Skin of body (tissue), 2 donors: ENCODE results near the gene ITGB5. TPM values are rescaled to one million over a fixed set of nuclear protein-coding genes. Genes with fewer than 3 reads are reported as not detected.

Experiments used
- DNase-seq: peaks from one replicate; lab custom pipeline; 2025; lab: John Stamatoyannopoulos, UW
- total RNA-seq: library from RNA; depleted of rRNA; stranded (reverse); fragments of >200 nt; gene quantifications from one replicate; pipeline ENCODE4 v1.2.3, GENCODE V29; 2014

ITGB5 gene, protein sequence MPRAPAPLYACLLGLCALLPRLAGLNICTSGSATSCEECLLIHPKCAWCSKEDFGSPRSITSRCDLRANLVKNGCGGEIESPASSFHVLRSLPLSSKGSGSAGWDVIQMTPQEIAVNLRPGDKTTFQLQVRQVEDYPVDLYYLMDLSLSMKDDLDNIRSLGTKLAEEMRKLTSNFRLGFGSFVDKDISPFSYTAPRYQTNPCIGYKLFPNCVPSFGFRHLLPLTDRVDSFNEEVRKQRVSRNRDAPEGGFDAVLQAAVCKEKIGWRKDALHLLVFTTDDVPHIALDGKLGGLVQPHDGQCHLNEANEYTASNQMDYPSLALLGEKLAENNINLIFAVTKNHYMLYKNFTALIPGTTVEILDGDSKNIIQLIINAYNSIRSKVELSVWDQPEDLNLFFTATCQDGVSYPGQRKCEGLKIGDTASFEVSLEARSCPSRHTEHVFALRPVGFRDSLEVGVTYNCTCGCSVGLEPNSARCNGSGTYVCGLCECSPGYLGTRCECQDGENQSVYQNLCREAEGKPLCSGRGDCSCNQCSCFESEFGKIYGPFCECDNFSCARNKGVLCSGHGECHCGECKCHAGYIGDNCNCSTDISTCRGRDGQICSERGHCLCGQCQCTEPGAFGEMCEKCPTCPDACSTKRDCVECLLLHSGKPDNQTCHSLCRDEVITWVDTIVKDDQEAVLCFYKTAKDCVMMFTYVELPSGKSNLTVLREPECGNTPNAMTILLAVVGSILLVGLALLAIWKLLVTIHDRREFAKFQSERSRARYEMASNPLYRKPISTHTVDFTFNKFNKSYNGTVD
- total RNA-seq = 74.8 TPM

DNA sequence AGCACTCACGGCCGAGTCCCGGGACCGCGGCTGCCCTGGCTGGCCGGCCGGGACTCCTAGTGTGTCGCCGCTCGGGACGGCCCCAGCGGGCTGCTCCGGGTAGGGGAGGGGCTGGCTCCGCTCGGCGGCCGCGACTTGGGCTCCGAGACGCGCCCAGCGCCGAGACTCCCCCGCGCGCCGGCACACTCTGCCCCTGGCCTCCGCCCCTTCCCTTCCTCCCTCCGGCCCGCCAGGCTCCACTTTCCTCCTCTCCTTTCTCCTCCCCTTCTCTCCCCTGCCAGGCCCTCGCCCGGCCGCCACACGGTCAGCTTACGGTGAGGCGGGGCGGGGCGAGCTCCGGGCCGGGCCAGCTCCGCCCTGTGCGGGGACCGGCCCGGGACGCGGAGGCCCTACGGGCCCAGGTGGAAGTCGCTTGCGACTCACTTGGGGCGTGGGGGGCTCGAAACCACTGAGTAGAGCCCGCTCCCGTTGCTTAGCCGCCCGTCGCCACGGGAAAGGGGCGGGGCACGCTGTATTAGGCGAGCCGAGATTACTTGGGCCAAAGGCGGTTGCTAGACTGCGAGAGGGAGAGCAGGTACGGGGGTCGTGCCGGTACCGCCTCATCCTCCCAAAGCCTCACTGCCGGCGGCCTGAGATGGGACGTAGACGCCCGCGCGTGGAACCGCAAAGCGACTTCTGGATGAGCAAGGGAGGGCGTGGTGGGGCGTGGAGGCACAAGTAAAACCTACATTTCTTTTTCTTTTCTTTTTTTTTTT, at the start of gene ITGB5:
Gene ITGB5, minus strand, starts transcription at position 189 of the 755 bp plus-strand sequence. CDS start 365 bp downstream, outside the sequence.
- peak; percentile 30 for DNase-seq

DNA sequence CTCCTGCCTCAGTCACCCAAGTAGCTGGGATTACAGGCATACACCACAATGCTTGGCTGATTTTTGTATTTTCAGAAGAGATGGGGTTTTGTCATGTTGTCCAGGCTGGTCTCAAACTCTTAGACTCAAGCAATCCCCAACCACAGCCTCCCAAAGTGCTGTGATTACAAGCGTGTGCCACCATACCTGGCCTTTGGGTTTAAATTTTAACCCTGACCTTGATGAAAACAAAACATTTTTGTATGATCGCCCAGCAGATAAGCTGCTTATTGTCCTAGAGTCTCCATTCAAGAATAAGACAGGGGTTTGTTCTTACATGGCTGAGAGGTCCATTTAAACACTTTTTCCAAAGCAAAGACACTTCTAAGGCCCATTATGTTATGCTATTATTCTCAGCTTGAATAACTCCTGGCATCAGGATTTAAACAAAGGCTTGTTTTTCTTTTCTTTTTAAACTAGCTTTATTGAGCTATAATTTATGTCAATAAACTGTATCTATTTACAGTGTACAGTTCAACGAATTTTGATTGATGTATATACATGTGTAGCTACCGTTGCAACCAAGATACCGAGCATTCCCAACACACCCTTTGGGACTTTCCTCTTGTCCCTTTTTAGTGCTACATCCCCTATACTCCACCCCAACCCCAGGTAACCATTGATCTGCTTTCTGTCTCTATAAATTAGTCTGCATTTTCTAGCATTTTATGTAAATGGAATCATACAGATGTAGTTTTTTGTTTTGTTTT, 48.8 kb upstream of the ITGB5 start:
- no peak for DNase-seq

DNA sequence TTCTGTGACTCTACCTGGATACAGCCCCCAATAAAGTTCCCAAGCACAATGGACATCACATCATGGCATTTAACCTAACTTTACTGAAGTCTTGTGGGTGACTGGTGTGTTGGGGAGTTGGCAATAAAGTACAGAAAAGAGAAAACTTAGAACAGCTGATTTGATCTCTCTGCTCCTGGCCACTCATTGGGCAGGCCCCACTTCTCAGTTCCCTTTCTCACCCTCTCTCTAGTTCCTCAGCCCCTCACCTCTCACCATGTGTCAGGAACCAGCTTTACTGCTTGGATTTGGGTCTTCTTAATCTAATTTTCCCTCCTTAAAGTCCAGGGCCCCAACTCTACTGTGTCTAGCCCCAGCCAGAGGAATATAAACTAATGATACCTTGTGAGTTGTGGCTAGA, 48.1 kb upstream of the ITGB5 start:
- no peak for DNase-seq

DNA sequence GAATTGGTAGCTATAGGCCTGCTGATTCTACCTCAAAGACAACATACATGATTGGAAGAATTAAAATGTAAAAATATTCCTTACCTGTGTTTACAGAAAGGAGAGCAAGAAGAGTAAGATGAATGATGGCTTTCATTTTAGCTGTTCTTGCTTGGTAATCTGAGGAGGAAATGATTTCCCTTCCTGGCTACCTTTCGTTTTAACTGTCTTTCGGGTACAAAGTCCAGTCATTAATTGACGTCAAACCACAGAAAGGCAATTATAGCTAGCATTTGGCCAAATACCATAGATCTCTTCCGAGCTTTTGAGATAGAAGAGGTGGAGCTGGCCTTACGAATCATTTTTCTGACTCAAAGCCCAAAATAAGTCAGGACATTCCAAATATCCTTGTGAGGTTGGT, 47.4 kb upstream of the ITGB5 start, which contains the start of gene MUC13:
Gene MUC13, minus strand, starts transcription at position 175 of the 400 bp plus-strand sequence. Its CDS starts 39 bp downstream, at position 136.
- DNase-seq = no peak

DNA sequence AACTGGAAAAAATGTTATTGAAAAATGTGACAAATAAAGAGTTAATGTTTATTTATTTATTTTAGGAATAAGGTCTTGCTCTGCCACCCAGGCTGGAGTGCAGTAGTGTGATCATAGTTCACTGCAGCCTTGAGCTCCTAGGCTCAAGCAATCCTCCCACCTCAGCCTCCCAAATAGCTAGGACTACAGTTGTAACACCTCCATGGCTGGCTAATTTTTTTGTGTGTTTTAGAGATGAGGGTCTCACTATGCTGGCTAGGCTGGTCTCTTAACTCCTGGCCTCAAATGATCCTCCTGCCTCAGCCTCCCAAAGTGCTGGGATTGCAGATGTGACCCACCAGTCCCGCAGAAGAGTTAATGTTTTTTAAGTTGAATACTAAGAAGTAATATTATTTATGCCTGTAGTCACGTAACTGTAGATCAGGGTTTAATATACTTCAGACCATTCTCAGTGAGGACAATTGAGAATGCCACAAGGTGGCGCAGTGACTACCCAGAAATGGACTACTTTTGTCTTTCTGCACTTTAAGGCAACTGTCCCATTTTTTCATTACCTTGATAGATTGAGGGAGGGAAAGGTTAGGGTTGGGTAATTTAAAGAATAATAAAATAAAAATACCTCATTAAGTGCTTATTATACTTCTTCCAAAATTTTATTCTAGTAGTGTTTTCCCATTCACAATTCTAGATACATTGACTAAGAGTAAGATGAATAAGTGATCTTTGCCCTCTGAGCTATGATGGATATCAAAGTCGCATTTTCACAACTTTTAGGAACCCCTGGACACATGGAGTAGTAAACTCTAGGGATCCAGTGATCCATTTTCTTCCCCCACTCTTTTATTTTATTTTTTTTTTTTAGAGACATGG, 41.4 kb upstream of the ITGB5 start:
- no peak for DNase-seq

DNA sequence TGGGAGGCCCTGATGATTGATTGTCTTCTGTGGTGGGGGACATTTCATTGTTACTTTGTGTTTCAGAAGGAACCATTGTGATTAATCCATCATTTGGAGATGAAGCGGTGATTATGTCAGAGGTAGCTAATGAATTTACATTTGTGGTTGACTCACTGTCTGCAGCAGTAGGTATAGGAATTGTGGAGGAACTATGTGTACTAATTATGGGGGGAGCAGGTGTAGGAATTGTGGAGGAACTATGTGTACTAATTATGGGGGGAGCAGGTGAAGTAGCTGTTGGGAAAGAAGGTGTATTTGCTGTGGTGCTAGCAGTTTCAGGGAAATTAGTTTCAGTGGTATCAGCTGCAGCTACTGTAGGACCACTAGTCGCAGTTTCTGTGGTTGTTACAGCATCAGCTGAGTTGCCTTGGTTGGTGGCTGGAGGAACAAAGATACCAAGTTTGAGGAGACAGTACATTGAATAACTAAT, 40.4 kb upstream of the ITGB5 start:
- no peak for DNase-seq

DNA sequence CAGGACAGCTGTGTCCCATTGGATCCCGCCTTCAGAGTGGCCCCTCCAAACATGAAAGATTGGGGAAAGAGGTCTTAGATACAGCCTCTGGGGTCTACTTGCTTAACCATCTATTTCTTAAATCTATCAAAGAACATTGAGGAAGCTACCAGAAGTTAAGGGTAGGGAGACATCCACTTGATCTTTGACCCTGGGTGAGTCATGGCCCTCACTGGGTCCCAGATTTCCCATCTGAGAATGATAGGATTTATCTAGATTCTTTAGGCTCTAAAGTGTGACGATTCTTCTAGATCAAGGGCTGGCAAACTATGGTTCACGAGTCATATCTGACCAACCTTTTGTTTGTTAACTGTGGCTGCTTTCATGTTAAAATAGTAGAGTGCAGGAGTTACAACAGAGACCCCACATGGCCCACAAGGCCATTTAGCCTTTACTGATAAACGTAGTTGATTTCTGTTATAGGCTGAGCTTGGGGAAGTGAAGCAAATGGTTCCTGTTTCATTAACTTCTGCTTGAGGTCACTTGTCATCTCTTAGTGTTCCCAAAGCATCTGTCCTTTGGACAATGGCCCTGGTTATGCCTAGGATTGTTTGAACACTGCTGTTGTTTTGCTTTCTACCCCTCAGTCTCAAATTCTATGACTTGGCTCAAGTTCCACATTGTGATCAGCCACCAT, 39.4 kb upstream of the ITGB5 start:
- no peak for DNase-seq

DNA sequence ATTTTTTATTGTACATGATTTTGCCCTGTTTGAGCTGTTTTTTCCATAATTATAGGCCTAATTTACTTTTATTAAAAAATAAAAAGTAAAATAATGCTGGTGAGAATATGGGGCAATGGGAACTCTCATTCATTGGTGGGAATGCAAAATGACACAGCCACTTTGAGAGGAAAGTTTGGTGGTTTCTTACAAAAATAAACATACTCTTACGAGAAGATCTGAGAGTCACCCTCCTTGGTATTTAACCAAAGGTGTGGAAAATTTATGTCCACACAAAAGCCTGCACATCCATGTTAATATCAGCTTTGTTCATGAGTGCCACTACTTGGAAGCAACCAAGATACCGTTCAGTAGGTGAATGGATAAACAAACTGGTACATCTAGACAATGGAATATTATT, 37.6 kb upstream of the ITGB5 start:
- DNase-seq = no peak

DNA sequence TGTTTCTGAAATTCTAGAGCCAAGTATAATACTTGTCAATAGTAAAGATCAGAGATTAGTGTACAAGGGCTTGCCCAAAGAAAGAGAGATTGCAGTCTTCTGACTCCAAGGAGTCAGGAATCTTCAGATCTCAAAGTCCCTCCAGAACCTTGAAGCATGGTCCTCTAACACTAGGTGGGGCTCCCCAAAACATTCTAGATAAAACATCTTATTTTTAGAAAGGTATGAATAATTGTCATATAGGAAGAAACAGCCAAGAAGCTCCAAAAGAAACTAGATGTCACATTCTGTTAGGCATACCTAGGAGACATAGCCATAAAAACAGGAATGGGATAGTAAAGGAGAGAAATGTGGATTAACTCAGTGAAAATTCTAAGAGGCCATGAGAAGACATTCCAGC, 36.7 kb upstream of the ITGB5 start:
- DNase-seq = no peak

DNA sequence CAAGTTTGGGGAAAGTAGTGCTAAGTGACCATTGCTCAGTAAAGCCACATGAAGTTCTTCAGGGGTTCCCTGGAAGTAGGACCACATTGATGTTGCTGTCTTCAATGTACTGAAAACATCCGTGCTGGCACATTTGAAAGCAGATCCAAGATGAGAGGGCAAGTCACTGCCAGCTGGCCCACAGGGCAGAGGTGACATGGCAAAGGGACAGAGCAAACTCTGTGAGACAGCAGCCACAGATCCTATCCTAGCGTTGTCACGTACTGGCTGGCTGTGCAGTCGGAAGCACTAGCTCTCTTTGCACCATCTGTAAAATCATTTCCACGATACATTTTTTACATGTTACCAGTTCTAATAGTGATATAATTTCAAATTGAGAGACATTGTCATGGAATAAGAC, 33.6 kb upstream of the ITGB5 start:
- DNase-seq = no peak

DNA sequence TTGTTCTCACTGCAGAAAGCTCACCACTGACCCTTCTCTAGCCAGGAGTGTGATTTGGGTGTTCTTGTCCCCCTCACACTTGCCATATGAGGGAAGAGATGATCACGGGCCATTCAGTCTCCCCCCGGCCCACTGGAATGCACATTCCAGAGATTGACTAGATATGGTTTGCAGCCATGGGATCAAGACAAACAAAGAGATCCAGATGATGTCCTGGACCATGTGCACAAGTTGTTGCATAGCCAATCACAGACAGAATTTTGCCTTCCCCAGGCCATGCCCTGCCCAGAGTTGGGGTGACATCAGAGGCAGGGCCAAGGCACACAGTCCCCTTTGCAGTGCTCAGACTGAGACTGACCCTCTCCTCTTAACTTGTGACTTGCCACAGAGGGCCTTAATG, 32.6 kb upstream of the ITGB5 start:
- no peak for DNase-seq

DNA sequence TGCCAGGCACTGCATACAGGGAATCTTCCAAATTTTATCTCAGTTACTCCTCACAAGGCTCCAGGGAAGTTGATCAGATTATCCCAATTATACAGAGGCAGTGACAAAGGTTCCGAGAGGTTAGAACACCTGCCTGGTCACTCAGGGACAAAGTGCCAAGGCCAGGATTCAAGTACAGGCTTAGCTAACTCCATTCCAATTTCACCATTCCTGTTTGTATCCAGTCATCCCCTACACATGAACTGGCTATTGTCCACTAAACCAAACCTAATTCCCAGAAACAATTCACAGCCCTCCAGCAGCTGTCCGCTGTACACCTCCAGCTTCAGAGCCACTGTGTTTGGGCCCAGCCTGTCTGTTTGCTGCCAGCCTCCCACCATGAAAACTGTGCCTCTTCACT, 31.4 kb upstream of the ITGB5 start:
- DNase-seq = no peak

DNA sequence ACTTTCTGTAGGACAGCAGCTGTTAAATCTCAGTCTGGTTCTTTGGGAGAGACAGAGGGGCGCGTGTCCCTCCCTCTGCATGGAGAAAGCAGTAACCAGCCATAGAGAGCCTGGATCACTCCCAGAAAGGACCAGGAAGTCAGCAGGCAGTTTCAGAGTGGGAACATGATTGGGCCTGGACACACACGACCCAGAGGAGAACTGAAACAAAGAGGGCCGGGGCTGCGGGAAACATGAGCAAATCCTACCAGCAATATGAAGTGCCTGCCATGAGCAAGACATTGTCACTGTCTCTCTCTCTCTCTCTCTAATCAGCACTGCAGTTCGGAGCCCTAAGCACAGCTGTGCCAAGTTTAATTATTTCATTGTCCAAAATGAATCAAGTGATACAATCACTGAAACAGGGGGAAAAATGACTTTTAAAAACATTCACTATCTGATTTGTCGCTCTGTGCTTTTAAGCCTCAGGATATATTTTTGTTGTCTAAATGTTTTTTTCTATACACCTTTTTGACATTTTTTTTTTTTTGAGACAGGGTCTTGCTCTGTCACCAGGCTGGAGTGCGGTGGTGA, 29.8 kb upstream of the ITGB5 start:
- no peak for DNase-seq

DNA sequence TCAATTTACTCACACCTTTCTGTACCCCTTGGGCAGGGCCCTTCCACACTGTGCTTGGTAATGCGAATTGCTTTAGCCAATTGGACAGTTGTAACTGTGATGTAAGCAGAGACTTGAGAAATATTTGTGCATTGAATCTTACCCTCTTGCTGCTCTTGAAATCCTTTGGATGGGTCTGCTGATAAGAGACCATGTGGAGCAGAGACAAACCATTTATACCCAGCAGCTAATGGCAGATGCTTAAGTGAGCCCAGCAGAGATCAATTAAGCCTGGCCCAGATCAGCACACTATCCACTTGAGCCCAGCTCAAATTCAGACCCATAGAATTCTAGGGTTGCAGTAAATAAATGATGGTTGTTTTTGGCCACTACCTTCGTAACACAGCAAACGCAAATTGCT, 28.1 kb upstream of the ITGB5 start:
- DNase-seq = no peak

DNA sequence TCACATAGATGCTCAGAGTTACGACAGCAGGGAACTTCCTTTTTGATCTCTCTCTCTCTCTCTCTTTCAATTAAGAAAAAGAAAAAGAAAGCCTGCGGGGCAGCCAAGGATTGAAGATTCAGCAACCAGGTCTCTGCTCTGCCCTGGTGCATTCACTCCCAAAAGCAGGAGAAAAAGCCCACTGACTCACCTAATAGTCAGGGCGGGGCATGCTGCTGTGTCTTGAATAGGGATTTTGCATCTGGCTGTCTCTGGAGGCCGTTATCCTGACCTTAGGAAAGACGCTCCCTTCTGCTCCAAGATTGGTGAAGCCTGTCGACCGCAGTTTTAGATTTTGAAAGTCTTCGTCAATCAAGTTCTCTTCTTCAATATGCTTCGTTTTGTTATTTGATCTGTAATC, 20.8 kb upstream of the ITGB5 start:
- DNase-seq = no peak

DNA sequence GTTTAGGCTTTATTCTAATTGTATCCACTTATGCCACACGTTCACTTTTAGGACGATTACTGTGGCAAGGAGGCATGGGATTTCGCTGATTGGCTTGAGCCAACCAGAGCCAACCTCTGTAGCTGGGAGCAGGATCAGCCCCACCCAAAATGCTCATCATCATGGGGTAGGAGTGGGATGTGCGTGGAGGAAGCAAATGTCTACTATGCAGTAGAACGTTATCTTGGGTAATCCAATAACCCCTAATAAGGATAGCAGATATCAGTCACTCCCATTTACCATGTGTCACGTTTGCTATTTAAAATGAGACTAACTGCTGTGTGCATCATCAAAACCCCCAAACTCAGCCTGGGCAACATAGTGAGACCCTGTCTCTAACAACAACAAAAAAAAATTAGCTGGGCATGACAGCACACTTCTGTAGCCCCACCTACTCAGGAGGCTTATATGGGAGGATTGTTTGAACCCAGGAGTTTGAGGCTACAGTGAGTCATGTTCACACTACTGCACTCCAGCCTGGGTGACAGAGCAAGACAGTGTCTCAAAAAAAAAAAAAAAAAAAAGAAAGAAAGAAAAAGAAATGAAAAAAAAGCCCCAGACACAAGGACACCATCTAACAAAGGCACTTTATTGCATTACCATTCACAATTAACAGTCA, 17.8 kb upstream of the ITGB5 start:
- no peak for DNase-seq

DNA sequence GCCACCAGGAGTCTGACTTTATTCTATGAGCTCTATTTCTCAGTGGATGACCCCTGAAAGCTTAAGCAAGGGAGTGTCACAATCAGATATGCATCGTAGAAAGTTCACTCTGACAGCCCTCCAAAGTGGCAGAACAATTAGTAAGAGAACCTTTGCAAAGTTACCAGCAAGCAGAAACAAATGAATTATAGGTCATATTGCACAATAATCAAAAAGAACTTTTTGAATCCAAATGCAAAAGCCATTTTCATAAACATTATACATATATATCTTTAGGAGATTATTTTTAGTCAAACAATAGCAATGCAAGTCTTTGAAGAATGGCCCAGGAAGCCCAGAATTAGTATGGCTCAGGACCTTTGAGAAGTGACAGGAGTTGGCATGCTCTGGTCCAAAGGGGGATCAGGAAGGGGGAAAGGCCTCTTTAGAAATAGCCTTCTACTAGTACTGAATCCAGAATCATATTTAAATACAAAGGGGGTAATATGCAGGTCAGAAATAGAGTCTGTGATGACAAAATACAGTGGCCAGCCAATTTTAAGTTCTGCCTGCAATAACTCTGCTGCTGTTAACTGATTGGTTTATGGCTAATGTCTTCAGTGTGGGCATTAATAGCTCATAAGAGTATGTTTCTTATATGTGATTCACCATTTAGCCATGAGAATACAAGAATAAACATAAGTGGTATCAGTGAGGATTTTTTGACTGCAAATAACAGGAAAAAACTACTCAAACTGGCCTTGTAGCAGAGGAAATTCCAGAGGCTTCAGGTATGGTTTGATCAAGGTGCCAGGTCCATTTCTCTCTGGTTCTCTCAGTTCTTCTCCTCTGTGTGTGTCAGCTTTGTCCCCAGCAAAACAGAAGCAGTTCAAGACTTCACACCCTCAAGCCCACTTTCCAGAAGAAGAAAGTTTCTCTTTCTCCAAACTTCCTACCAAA, 17.0 kb upstream of the ITGB5 start:
- DNase-seq = no peak
